ENCODE results near the gene ECHS1. TPM values are rescaled to one million over a fixed set of nuclear protein-coding genes. Genes with fewer than 3 reads are reported as not detected.
"Not testable (repeated sequence)": the region's sequence is repeated elsewhere in the genome, so short reads cannot be mapped to it uniquely, and the experiment has no call there.

ECHS1 gene
- total and polyA plus RNA-seq, 5 donors from 2014 or later, result 16.9 to 91.7 (median 87.8) TPM

DNA sequence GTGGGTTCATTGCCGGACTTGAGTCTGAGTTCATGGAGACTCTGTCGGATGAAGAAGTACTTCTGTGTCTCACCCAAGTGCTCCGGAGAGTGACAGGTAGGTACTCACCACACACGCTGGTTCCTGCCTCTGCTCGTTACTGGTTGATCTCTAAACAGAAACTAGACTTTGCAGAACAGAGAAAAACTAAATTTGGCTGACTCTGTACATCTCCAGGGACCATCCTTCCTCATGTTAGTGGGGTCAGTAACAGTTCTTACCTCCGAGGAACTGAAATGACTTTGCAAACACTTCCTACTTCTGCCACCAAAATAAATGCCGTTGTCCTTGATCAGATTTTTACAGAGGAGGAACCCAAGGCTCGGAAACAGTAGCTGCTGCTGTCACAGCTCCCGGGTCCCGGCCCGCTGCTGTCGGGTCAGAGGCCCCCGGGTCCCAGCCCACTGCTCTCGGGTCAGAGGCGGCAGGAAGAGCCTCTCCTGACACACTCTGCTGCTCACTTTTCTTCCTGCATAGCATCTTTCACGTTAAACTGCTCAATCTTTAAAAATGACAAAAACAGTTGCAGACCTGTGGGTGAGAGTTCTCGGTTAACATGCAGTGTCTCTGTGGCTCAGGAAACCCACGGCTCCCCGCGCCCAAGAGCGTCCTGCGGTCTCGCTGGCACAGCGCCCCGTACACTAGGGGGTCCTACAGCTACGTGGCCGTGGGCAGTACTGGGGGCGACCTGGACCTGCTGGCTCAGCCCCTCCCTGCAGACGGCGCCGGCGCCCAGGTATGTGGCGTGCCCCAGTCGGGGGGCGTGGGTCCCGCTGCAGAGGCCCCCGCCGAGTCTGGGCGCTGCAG lies 16.0 kb upstream of the ECHS1 start:
- H3K27me3 ChIP-seq (ENCODE audit: control insufficient read depth, insufficient read depth, low read length), result no peaks in the 10 kb centered on the region
- no peaks in the 10 kb centered on the region for H3K36me3 ChIP-seq (ENCODE audit: control insufficient read depth, insufficient read depth, low read length)
- H3K9me3 Mint-ChIP-seq, result no peaks in the 10 kb centered on the region
- ATAC-seq (ENCODE audit: low read depth in 2 of 2) (peak; percentile 57 to 64), DNase-seq (peak in 2 of 3 donors; percentile 51 to 87)
- H3K36me3 Mint-ChIP-seq, result peaks cover 4% of the 10 kb centered on the region
- H3K27ac Mint-ChIP-seq, result peak overlapping the region; percentile 92 to 98 (median 95)
- peak overlapping the region; percentile 85 for H3K4me3 ChIP-seq (ENCODE audit: low read depth, low read length)
- H3K4me3 Mint-ChIP-seq, result peak overlapping the region; percentile 90 to 94 (median 92)
- H3K4me1 ChIP-seq (ENCODE audit: control insufficient read depth, insufficient read depth, low read length, poor library complexity, severe bottlenecking), result peaks cover 48% of the 10 kb centered on the region
- peak overlapping the region; percentile 82 for H3K27ac ChIP-seq (ENCODE audit: insufficient read depth, low read length, poor library complexity, severe bottlenecking)
- H3K27me3 Mint-ChIP-seq, result no peaks in the 10 kb centered on the region
- H3K4me1 Mint-ChIP-seq, result peaks cover 15 to 48% (median 19%) of the 10 kb centered on the region in 4 donors
- H3K9me3 ChIP-seq (ENCODE audit: control insufficient read depth in 2 of 2, low read length in 2 of 2), result no peaks in the 10 kb centered on the region

DNA sequence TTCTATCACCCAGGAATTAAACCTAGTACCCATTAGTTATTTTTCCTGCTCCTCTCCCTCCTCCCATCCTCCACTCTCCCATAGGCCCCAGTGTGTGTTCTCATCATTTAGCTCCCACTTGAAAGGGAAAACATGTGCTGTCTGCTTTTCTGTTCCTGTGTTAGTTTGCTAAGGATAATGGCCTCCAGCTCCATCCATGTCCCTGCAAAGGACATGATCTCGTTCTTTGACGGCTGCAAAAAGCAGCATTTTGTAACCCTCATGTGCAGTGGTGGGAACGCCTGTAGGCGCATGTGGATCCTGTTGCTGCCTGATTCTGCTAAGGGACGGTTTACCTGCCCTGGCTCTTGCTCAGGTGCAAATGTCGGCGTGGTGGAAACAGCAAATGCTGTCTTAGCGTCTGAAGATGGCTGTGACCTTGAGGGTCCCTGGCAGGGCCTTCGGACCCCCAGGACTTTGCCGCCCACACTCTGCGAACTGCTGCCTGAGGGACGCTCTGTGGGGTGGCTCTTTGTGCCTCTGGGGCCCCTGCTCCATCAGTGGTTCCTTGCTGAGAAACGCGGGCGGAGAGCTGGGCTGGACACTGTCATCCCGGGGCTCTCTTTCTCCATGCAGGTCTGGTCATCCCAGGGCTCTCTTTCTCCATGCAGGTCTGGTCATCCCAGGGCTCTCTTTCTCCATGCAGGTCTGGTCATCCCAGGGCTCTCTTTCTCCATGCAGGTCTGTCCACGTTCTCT lies 15.2 kb upstream of the ECHS1 start:
- Mint-ChIP-seq H3K36me3 (peaks cover 5% of the 10 kb centered on the region), H3K27ac (peak overlapping the region; percentile 92 to 98 (median 95)), H3K27me3 (no peaks in the 10 kb centered on the region), H3K4me3 (peak overlapping the region; percentile 90 to 94 (median 92)), H3K9me3 (no peaks in the 10 kb centered on the region), H3K4me1 (peaks cover 13 to 45% (median 19%) of the 10 kb centered on the region in 4 donors)
- Histone ChIP-seq H3K4me3 (ENCODE audit: low read depth, low read length) (peak overlapping the region; percentile 85), H3K4me1 (ENCODE audit: control insufficient read depth, insufficient read depth, low read length, poor library complexity, severe bottlenecking) (peaks cover 44% of the 10 kb centered on the region), H3K27ac (ENCODE audit: insufficient read depth, low read length, poor library complexity, severe bottlenecking) (peak overlapping the region; percentile 82), H3K36me3 (ENCODE audit: control insufficient read depth, insufficient read depth, low read length) (no peaks in the 10 kb centered on the region), H3K27me3 (ENCODE audit: control insufficient read depth, insufficient read depth, low read length) (no peaks in the 10 kb centered on the region), H3K9me3 (ENCODE audit: control insufficient read depth in 2 of 2, low read length in 2 of 2) (no peaks in the 10 kb centered on the region)
- ATAC-seq (ENCODE audit: low read depth in 2 of 2) (no peak), DNase-seq (no peak)

- not testable (repeated sequence) for H3K9me3 Mint-ChIP-seq; H3K4me3 ChIP-seq (ENCODE audit: low read depth, low read length); H3K36me3 ChIP-seq (ENCODE audit: control insufficient read depth, insufficient read depth, low read length); H3K4me3 Mint-ChIP-seq; H3K27me3 Mint-ChIP-seq; H3K9me3 ChIP-seq (ENCODE audit: control insufficient read depth in 2 of 2, low read length in 2 of 2); H3K27ac Mint-ChIP-seq; H3K27ac ChIP-seq (ENCODE audit: insufficient read depth, low read length, poor library complexity, severe bottlenecking); H3K36me3 Mint-ChIP-seq; ATAC-seq (ENCODE audit: low read depth in 2 of 2); DNase-seq; H3K27me3 ChIP-seq (ENCODE audit: control insufficient read depth, insufficient read depth, low read length)
- H3K4me1 ChIP-seq (ENCODE audit: control insufficient read depth, insufficient read depth, low read length, poor library complexity, severe bottlenecking), result peaks cover 34% of the 10 kb centered on the region
- H3K4me1 Mint-ChIP-seq, result peaks cover 13 to 40% (median 21%) of the 10 kb centered on the region in 4 donors
Measured at GRCh38 chr10:133386951-133387350, 13.8 kb upstream of the ECHS1 start.

GRCh38 chr10:133385214-133385613 lies 12.1 kb upstream of the ECHS1 start:
- H3K4me1 ChIP-seq (ENCODE audit: control insufficient read depth, insufficient read depth, low read length, poor library complexity, severe bottlenecking), result peaks cover 17% of the 10 kb centered on the region
- no peak overlapping the region for H3K4me3 ChIP-seq (ENCODE audit: low read depth, low read length)
- Mint-ChIP-seq H3K4me1 (peaks cover 11 to 37% (median 19%) of the 10 kb centered on the region in 4 donors), H3K9me3 (peaks cover 0 to 2% (median 0%) of the 10 kb centered on the region in 7 donors), H3K27ac (no peak overlapping the region), H3K36me3 (peaks cover 5% of the 10 kb centered on the region), H3K27me3 (peaks cover 6% of the 10 kb centered on the region), H3K4me3 (peak overlapping the region in 1 of 4 donors; percentile 69)
- no peaks in the 10 kb centered on the region for H3K27me3 ChIP-seq (ENCODE audit: control insufficient read depth, insufficient read depth, low read length)
- H3K9me3 ChIP-seq (ENCODE audit: control insufficient read depth in 2 of 2, low read length in 2 of 2), result no peaks in the 10 kb centered on the region
- ATAC-seq (ENCODE audit: low read depth in 2 of 2), result no peak
- no peak for DNase-seq
- no peaks in the 10 kb centered on the region for H3K36me3 ChIP-seq (ENCODE audit: control insufficient read depth, insufficient read depth, low read length)
- H3K27ac ChIP-seq (ENCODE audit: insufficient read depth, low read length, poor library complexity, severe bottlenecking), result no peak overlapping the region

DNA sequence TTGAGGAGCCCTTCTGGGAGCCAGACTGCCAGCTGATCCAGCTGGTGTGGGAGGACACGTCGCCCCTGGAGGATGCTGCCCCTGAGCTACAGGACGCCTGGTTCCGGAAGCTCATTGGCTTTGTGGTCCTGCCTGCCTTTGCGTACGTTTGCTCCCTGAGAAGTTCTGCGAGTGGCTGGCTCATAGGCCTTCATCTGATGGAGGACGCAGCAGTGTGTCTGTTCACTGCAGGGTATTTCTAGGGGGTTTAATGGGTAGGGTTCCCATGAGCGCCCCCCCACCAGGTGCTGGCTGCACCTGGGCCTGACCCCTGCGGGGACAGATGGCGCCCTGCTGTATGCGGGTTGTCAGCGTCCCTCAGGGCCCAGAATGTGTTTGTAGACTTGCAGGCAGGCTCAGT lies 10.9 kb upstream of the ECHS1 start:
- ATAC-seq (ENCODE audit: low read depth in 2 of 2) (no peak), DNase-seq (no peak)
- H3K27me3 ChIP-seq (ENCODE audit: control insufficient read depth, insufficient read depth, low read length), result no peaks in the 10 kb centered on the region
- no peaks in the 10 kb centered on the region for H3K36me3 ChIP-seq (ENCODE audit: control insufficient read depth, insufficient read depth, low read length)
- no peaks in the 10 kb centered on the region for H3K9me3 ChIP-seq (ENCODE audit: control insufficient read depth in 2 of 2, low read length in 2 of 2)
- Mint-ChIP-seq H3K4me1 (peaks cover 9 to 28% (median 13%) of the 10 kb centered on the region in 4 donors), H3K9me3 (peaks cover 0 to 2% (median 0%) of the 10 kb centered on the region in 7 donors), H3K27me3 (peaks cover 6% of the 10 kb centered on the region), H3K36me3 (peaks cover 5% of the 10 kb centered on the region), H3K4me3 (peak overlapping the region in 1 of 4 donors; percentile 25), H3K27ac (no peak overlapping the region)
- H3K27ac ChIP-seq (ENCODE audit: insufficient read depth, low read length, poor library complexity, severe bottlenecking), result no peak overlapping the region
- H3K4me1 ChIP-seq (ENCODE audit: control insufficient read depth, insufficient read depth, low read length, poor library complexity, severe bottlenecking), result peaks cover 15% of the 10 kb centered on the region
- H3K4me3 ChIP-seq (ENCODE audit: low read depth, low read length), result no peak overlapping the region

DNA sequence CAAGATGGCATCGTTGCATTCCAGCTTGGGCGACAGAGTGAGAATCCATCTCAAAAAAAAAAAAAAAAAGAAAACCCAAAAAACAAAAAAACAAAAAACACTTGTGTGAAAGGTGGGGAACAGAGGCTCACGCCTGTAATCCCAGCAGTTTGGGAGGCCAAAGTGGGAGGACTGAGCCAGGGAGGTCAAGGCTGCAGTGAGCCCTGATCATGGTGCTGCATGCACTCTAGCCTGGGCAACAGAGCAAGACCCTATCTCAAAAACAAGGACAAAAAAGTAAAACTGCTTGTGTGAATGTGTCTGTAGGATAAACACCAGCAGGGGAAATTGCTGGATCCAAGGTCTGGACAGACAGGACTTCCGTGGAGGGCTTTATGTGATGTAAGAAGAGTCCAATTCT lies 10.4 kb upstream of the ECHS1 start:
- Histone ChIP-seq H3K27me3 (ENCODE audit: control insufficient read depth, insufficient read depth, low read length) (no peaks in the 10 kb centered on the region), H3K4me3 (ENCODE audit: low read depth, low read length) (no peak overlapping the region), H3K36me3 (ENCODE audit: control insufficient read depth, insufficient read depth, low read length) (no peaks in the 10 kb centered on the region), H3K27ac (ENCODE audit: insufficient read depth, low read length, poor library complexity, severe bottlenecking) (no peak overlapping the region), H3K9me3 (ENCODE audit: control insufficient read depth in 2 of 2, low read length in 2 of 2) (no peaks in the 10 kb centered on the region), H3K4me1 (ENCODE audit: control insufficient read depth, insufficient read depth, low read length, poor library complexity, severe bottlenecking) (peaks cover 10% of the 10 kb centered on the region)
- ATAC-seq (ENCODE audit: low read depth in 2 of 2), result no peak
- peaks cover 5 to 23% (median 11%) of the 10 kb centered on the region in 4 donors for H3K4me1 Mint-ChIP-seq
- DNase-seq, result no peak
- peaks cover 6% of the 10 kb centered on the region for H3K27me3 Mint-ChIP-seq
- no peak overlapping the region for H3K27ac Mint-ChIP-seq
- peaks cover 5% of the 10 kb centered on the region for H3K36me3 Mint-ChIP-seq
- peak overlapping the region in 1 of 4 donors; percentile 51 for H3K4me3 Mint-ChIP-seq
- H3K9me3 Mint-ChIP-seq, result peaks cover 0 to 2% (median 0%) of the 10 kb centered on the region in 7 donors

- Mint-ChIP-seq H3K27ac (peak overlapping the region in 1 of 3 donors; percentile 23), H3K9me3 (peaks cover 0 to 2% (median 0%) of the 10 kb centered on the region in 7 donors), H3K36me3 (peaks cover 5% of the 10 kb centered on the region), H3K27me3 (peaks cover 6% of the 10 kb centered on the region), H3K4me1 (peaks cover under 1 to 15% (median 9%) of the 10 kb centered on the region in 4 donors), H3K4me3 (peak overlapping the region in 3 of 4 donors; percentile 72 to 89 (median 84))
- ATAC-seq (ENCODE audit: low read depth in 2 of 2) (no peak), DNase-seq (no peak)
- Histone ChIP-seq H3K4me3 (ENCODE audit: low read depth, low read length) (no peak overlapping the region), H3K27me3 (ENCODE audit: control insufficient read depth, insufficient read depth, low read length) (no peaks in the 10 kb centered on the region), H3K4me1 (ENCODE audit: control insufficient read depth, insufficient read depth, low read length, poor library complexity, severe bottlenecking) (peaks cover 14% of the 10 kb centered on the region), H3K27ac (ENCODE audit: insufficient read depth, low read length, poor library complexity, severe bottlenecking) (no peak overlapping the region), H3K9me3 (ENCODE audit: control insufficient read depth in 2 of 2, low read length in 2 of 2) (no peaks in the 10 kb centered on the region), H3K36me3 (ENCODE audit: control insufficient read depth, insufficient read depth, low read length) (no peaks in the 10 kb centered on the region)
Measured at GRCh38 chr10:133381036-133381435, 7.9 kb upstream of the ECHS1 start.
